ENCODE results near the gene TEPSIN.

- no peak for TF ChIP-seq CTCF (IDR thresholded peaks at IDR 0.05)
- no peak for TF ChIP-seq POLR2A (IDR thresholded peaks at IDR 0.05)
- no peak for TF ChIP-seq POLR2AphosphoS5 (IDR thresholded peaks at IDR 0.05)
These were observed 40.7 kb upstream of the TEPSIN start for GRCh38 chr17:81279278-81280275.
